Activated CD8-positive, alpha-beta memory T cell treated with anti-CD3 and anti-CD28 coated beads, Interleukin-2, amount 50 U/mL, for 48 hours (primary cell): ENCODE results near the gene RAB6A.
A peak's percentile ranks its signal among the peaks of the same experiment; 100 is the strongest.
"Not testable (repeated sequence)": the region's sequence is repeated elsewhere in the genome, so short reads cannot be mapped to it uniquely, and the experiment has no call there.

Experiments used
- DNase-seq: peaks from one replicate; pipeline ENCODE4 v3.0.0-alpha.2; 2020

RAB6A gene

DNA sequence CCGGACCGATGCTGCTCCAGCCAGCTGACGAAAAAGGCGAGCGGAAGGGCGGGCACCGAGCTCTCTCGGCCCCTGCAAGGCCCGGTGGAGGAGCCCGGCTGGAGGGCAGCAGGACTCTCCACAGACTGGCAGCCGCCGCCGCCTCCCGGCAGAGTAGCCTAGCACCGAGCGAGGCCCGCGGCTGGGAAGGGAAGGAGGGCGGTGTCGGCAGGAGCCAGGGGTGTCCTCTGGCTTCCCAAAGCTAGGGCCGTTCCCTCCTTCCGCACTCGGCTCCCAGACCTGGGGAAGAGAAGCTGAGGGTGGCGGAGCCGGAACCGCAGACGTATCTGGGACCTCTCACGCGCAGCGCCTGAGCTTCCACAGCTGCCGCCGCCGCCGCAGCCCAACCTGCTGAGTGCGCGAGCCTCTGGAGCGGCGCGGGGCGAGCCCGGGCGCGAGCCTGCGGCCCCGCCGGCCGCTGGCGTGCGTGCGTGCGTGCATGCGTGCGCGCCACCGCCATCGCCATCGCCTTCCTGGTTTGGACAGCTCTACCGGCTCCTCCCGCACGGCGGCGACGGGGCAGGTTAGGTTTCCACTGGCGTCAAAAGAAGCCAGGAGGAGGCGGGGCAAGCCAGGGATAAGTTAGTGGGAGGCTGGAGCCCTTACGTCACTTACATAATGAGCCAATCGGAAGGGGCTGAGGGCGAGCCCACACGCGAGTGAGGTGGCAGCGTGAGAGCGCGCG lies at the start of gene RAB6A:
Gene RAB6A (minus strand): TSS at position 396 of the 724 bp plus-strand sequence. CDS start 439 bp downstream, outside the sequence.
- peak; percentile 98 for DNase-seq

DNA sequence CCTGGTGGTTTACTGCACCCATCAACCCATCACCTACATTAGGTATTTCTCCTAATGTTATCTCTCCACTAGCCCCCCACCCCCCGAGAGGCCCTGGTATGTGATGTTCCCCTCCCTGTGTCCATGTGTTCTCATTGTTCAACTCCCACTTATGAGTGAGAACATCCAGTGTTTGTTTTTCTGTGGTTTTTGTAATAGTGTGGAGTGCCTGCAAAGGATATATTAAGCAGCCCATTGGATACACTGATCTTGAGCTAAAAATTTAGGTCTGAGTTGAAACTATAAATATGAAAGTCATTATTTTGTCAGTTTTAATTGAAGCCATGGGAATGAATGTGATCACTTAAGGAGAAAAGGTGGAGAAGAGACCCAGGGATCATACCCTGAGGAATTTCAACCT lies 49.8 kb upstream of the RAB6A start:
- DNase-seq: no peak

GRCh38 chr11:73808052-73808451 lies 47.2 kb upstream of the RAB6A start:
- DNase-seq: no peak

- no peak for DNase-seq
Measured at GRCh38 chr11:73804712-73805111, 43.8 kb upstream of the RAB6A start.

DNA sequence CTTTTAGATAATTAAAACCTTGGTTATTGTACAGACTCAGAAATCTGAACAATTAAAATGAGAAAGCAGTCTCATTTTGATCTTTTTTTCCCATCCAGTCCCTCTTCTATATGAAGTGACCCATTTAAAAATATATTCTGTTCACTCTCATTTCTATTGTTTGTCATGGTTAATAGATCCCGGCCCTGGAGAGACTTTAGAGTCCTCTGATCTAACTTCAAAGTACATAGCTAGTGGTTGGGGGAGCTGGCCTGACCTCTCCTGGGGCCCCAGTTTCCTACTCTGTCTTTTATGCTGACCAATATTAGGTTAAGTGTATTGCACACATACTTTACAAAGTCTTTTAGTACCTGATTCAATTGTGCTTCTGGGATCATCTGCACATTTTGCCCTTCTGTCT lies 40.3 kb upstream of the RAB6A start:
- DNase-seq: no peak

DNA sequence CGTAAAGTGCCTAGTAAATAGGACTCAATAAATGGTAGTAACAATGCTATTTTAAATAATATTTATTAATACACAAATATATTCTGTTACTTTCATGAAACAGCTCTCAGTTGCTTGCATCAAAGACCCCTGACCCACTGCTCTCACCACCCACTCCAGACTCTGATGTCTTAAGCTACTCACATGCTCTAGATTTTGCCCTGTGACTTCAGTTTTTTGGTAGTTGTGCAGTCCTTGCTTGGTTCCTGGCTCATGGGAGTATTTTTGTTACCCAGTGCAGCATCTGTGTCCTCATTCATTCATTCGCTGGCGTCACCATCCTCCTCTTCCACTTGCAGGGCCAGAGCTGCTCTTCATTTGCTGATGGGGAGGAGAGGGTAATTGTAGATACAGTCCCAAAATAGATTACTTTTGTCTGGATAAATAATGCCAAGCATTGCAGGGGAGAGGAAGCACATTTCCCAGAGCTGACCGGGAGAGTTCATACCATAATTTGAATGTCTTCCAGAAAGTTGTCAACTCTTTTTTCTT lies 39.5 kb upstream of the RAB6A start:
- DNase-seq: no peak

DNA sequence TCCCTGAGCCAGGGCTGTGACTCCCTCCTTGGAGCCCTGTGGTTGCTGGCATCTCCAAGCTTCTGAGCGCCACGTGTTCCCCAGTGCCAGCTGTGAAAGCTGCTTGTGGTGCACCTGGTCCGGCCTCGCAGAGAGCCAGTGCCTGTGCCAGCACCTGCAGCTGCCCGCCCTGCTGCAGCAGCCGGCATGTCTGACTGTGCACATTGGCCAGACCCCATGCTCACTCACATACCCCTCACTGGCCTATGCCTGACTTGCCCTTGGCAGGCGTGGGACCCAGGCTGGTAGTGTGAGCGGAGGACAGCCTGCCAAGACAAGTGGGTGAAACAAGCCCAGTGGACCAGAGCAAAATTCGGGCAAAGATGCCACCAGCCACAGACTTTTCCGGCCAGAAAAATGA lies 36.6 kb upstream of the RAB6A start:
- no peak for DNase-seq

GRCh38 chr11:73795925-73796632 lies 35.2 kb upstream of the RAB6A start:
- DNase-seq: no peak

GRCh38 chr11:73792584-73792983 lies 31.7 kb upstream of the RAB6A start:
- no peak for DNase-seq

DNA sequence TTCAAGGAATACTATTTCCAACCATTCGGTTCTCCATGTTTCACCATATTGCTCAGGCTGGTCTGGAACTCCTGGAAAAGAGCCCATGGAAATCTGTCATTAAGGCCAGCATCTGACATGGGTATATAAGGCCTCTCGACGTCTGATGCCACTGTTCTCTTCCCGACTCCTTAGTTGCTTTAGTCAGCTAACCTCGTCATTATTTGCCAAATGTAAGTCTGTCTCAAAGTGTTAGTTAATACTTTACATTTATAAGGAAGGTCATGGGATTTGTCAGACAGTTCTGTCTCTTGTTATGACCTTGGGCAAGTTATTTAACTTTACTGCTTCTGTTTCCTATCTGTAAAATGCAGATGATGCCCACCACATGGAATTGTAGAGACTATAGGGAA lies 28.4 kb upstream of the RAB6A start:
- DNase-seq: no peak

- peak; percentile 93 for DNase-seq
Measured at GRCh38 chr11:73787643-73788558, 27.0 kb upstream of the RAB6A start, which contains the start of gene MRPL48. TSS of gene MRPL48 (plus strand) at chr11:73787874. CDS start at chr11:73787972, 98 bp downstream.

DNA sequence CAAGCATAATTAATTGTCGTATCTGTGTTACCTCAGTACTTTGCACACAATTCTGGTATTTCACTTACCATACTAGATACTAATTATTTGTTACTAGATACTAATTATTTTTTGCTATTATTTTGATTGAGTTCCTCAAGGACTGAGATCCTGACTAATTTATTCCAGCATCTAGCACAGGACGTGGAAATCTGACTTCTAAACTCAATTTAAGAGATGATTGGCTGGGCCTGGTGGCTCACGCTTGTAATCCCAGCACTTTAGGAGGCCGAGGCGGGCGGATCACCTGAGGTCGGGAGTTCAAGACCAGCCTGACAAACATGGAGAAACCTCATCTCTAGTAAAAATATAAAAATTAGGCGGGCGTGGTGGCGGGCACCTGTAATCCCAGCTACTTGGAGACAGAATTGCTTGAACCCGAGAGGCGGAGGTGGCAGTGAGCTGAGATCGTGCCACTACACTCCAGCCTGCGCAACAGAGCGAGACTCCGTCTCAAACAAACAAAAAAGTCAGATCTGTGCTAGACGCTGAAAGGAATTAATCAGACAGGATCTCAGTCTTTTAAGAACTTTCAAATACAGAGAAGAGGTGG lies 26.3 kb upstream of the RAB6A start:
- peak; percentile 59 for DNase-seq

GRCh38 chr11:73785467-73785866 lies 24.6 kb upstream of the RAB6A start:
- not testable (repeated sequence) for DNase-seq

DNA sequence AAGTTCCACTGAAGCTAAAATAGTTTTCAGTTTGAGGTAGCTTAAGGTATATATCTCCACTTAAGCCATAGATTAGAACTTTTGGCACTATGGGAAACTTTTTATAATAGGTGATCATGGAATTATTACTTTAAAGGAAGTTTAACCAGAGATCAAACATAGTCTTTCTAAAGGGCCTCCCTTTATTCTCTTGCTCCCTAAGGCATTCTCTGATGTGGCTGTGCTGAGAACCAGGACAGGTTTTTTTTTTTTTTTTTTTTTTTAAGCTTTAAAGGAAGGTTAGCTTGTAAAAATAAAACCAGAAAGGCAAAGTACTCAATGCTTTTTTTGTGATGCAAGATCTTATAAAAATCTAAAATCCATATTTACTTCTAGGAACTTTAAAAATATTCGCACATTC lies 23.9 kb upstream of the RAB6A start:
- no peak for DNase-seq

DNA sequence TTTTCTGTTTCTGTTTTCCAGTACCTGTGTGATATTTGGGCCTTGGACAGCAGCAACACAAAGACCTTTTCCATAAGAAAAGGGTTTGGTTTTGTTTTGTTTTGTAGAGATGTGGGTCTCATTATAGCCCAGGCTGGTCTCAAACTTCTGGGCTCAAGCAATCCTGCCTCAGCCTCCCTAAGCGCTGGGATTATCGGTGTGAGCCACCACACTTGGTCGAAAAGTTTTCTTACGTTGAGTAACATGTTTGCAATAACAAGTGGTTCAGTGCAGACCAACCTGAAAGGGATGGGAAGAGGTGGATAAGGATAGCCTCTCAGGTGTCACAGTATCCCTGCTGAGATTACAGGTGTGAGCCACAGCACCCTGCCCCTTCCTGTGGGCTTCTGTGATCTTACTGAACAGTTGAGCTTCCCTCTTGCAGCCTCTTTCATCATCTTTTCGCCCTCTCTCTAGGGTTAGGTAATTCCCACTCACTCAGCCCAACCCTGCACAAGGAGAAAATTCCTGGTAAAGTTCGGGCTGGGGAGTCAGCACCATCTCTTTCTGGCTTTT lies 23.3 kb upstream of the RAB6A start:
- DNase-seq: no peak

- no peak for DNase-seq
Measured at GRCh38 chr11:73783483-73784020, 22.7 kb upstream of the RAB6A start.

- no peak for DNase-seq
Measured at GRCh38 chr11:73781303-73781702, 20.4 kb upstream of the RAB6A start.

DNA sequence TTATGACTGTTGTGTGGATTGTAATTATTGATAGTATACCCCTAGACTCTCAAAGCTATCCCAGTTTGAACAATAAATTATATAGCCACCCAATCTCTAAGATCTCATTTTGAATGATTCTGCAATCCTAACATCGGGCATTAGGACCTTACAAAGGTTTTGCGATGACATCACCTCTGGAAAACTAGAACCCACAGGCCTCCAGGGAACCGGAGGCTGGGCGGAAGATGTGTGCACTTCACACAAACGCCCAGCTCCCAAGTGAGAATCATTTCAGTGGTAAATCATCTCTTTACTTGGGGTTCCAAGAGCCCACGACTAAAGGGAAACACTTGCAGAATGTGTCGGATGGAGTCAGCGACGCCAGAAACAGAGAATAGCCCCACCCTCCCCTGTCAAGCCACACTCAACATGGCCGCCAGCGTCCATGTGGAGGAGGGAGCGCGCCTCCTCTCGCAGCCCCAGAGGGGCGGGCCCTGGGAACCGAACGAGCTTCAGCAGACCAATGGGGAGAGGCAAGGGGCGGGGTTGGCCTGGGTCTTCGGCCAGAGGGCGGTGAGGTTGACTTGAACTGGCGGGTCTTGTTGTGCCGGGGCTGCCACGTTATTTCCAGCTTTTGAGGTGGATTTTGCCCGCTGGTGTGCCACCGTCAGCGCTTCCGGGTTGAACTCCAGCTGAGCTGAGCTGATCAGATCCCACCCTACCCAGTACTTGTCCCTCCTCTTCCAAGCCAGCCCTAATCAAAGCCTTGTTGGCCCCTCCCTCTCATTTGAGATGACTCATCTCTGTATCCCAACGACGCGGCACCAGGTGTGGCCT lies 18.4 kb upstream of the RAB6A start:
- DNase-seq: peak; percentile 97

DNA sequence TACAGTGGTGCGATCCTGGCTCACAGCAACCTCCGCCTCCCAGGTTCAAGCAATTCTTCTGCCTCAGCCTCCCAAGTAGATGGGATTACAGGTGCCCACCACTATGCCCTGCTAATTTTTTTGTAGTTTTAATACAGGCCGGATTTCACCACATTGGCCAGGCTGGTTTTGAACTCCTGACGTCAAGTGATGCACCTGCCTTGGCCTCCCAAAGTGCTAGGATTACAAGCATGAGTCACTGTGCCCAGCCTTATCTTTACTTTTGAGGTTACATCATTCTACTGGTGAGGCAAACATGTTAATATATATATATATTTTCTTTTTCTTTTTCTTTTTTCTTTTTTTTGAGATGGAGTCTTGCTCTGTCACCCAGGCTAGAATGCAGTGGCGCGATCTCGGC lies 9.9 kb upstream of the RAB6A start:
- DNase-seq: not testable (repeated sequence)

DNA sequence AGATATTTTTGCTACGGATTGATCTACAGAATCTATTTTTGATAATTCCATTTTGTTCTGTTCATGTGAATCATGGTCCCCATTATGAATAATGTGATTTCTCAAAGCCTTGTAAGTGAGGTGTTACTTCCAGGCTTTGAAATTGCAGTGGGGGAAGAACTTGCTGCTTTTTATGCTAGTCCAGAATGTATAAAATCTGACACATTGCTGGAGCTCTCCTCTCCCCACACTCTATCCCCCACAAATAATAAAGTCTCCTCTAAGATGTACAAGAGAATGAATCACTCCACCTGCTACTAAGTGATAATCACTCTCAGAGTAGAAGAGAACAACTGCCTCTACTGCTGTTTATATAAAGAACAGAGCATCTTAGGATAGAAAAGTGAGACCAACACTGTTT lies 5.9 kb upstream of the RAB6A start:
- no peak for DNase-seq

GRCh38 chr11:73762732-73763131 lies 1.9 kb upstream of the RAB6A start:
- DNase-seq: no peak
